Mesothelial cell of epicardium (in vitro differentiated cells): ENCODE data around the gene STRADA. TPM values are rescaled to one million over a fixed set of nuclear protein-coding genes. Genes with fewer than 3 reads are reported as not detected.
A peak's percentile ranks its signal among the peaks of the same experiment; 100 is the strongest.

ENCODE experiments used
- DNase-seq, 2 experiments: peaks; one replicate each; pipeline ENCODE4 v3.0.0; 2021; ENCODE audit warnings: low spot score in 2 of 2; ENCODE audit not compliant: unreplicated experiment in 2 of 2
- H3K27ac Mint-ChIP-seq: 2 replicates; pipeline ENCODE4 v1.8.0; 2021; ENCODE audit warnings: mixed read lengths
- H3K27me3 Mint-ChIP-seq: 2 replicates; pipeline ENCODE4 v1.8.0; 2021; ENCODE audit warnings: low read depth, mixed read lengths
- H3K36me3 Mint-ChIP-seq: 2 replicates; pipeline ENCODE4 v1.8.0; 2021; ENCODE audit warnings: mixed read lengths
- H3K4me1 Mint-ChIP-seq: 2 replicates; pipeline ENCODE4 v1.8.0; 2021; ENCODE audit warnings: mixed read lengths
- H3K4me3 Mint-ChIP-seq: 2 replicates; pipeline ENCODE4 v1.8.0; 2021; ENCODE audit warnings: mild to moderate bottlenecking, moderate library complexity, mixed read lengths
- H3K9me3 Mint-ChIP-seq: 2 replicates; pipeline ENCODE4 v1.8.0; 2021; ENCODE audit warnings: mixed read lengths
- total RNA-seq: library from RNA; stranded (reverse); gene quantifications from 3 replicates; pipeline ENCODE4 v1.2.1, GENCODE V29; 2021
- TF ChIP-seq, protein P1 (sequence below): fragments of 200-600 bp; sonication (generic); IDR thresholded peaks from one replicate; pipeline ENCODE4 v1.5.0; 2021; ENCODE audit warnings: antibody characterized with exemption; ENCODE audit not compliant: unreplicated experiment

The STRADA gene
- total RNA-seq, 1 donor from 2014 or later, result 62.9 TPM

- Mint-ChIP-seq H3K4me3 (peak within 1 kb of the TSS; percentile 70), H3K4me1 (peaks cover 22% of the 10 kb centered on the region), H3K27me3 (no peaks in the 10 kb centered on the region), H3K27ac (peak within 1 kb of the TSS; percentile 72), H3K36me3 (peaks cover 4% of the 10 kb centered on the region), H3K9me3 (no peaks in the 10 kb centered on the region)
- peak; percentile 51 to 71 for DNase-seq
- TF ChIP-seq, protein P1, sequence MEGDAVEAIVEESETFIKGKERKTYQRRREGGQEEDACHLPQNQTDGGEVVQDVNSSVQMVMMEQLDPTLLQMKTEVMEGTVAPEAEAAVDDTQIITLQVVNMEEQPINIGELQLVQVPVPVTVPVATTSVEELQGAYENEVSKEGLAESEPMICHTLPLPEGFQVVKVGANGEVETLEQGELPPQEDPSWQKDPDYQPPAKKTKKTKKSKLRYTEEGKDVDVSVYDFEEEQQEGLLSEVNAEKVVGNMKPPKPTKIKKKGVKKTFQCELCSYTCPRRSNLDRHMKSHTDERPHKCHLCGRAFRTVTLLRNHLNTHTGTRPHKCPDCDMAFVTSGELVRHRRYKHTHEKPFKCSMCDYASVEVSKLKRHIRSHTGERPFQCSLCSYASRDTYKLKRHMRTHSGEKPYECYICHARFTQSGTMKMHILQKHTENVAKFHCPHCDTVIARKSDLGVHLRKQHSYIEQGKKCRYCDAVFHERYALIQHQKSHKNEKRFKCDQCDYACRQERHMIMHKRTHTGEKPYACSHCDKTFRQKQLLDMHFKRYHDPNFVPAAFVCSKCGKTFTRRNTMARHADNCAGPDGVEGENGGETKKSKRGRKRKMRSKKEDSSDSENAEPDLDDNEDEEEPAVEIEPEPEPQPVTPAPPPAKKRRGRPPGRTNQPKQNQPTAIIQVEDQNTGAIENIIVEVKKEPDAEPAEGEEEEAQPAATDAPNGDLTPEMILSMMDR, result no peak
Measured at GRCh38 chr17:63699638-63700527, 41.7 kb downstream of the STRADA start, which contains the start of gene LIMD2. LIMD2 (minus strand) TSS chr17:63700125; CDS start chr17:63699298, 827 bp downstream.

DNA sequence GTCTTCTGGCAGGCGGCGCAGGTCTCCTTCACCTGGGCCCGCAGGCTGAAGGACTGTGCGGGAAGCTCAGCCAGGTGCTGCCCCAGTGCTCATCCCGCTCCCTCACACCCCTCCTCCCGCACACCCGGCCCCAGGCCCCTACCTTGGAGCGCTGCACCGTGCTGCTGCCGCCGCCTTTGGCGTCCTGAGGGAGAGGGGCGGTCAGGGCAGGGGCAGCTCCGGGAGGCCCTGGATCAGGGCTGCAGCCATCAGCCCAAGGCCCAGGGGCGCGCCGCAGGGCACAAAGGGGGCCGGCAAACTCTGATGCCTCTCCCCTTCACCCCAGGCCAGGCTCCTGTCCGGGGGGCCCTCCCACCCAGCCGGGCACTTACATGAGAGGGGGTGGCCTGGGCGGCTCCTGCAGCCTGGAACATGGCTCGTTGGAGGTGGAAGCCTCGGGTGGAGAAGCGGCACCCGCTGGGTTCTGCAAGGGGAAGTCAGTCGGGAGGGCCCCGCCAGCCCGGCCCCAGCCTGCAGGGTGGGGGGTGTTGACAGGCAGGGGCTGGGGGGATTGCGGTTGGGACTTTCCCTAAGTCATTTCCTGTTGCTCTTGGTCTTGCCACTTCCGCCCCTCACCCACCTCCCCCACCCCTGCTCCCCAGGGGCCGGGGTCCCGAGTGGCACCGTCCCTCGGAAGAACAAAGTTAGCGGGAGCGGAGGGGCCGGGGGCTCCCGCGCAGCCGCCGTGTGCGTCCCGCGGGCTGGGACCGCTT, 42.5 kb downstream of the STRADA start:
- H3K4me3 Mint-ChIP-seq, result peak overlapping the region; percentile 70
- TF ChIP-seq, protein P1, result no peak
- H3K27me3 Mint-ChIP-seq, result no peaks in the 10 kb centered on the region
- no peaks in the 10 kb centered on the region for H3K9me3 Mint-ChIP-seq
- peak in 1 of 2 experiments; percentile 59 for DNase-seq
- H3K36me3 Mint-ChIP-seq, result peaks cover 4% of the 10 kb centered on the region
- no peak overlapping the region for H3K27ac Mint-ChIP-seq
- H3K4me1 Mint-ChIP-seq, result peaks cover 22% of the 10 kb centered on the region

DNA sequence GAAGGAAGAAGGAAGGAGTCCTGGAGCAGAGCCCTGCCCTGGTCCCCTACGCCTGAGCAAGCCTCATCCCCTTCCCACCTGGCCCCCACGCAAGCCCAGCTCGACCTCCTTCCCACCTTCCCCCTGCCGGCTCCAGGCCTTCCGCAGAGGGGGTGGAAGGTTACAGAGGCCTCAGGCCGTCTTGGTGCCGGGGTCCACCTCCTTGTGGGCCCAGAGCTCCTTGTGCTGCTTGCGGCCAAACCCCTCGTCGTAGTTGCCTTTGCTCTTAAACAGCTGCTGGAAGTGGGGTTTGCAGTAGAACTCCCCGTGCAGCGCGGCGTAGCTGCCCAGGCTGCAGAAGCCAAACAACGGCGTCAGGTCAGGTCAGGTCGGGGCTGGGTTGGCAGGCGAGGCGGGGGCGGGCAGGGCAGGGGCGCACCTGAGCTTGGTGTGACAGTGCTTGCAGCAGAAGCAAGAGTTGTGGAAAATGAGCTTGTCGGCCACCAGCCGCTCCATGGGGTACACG, 43.2 kb downstream of the STRADA start:
- Mint-ChIP-seq H3K27me3 (no peaks in the 10 kb centered on the region), H3K36me3 (peaks cover under 1% of the 10 kb centered on the region), H3K9me3 (no peaks in the 10 kb centered on the region), H3K4me1 (peaks cover 18% of the 10 kb centered on the region), H3K27ac (peak overlapping the region; percentile 59), H3K4me3 (peak overlapping the region; percentile 70)
- DNase-seq, result no peak
- TF ChIP-seq, protein P1, result no peak

DNA sequence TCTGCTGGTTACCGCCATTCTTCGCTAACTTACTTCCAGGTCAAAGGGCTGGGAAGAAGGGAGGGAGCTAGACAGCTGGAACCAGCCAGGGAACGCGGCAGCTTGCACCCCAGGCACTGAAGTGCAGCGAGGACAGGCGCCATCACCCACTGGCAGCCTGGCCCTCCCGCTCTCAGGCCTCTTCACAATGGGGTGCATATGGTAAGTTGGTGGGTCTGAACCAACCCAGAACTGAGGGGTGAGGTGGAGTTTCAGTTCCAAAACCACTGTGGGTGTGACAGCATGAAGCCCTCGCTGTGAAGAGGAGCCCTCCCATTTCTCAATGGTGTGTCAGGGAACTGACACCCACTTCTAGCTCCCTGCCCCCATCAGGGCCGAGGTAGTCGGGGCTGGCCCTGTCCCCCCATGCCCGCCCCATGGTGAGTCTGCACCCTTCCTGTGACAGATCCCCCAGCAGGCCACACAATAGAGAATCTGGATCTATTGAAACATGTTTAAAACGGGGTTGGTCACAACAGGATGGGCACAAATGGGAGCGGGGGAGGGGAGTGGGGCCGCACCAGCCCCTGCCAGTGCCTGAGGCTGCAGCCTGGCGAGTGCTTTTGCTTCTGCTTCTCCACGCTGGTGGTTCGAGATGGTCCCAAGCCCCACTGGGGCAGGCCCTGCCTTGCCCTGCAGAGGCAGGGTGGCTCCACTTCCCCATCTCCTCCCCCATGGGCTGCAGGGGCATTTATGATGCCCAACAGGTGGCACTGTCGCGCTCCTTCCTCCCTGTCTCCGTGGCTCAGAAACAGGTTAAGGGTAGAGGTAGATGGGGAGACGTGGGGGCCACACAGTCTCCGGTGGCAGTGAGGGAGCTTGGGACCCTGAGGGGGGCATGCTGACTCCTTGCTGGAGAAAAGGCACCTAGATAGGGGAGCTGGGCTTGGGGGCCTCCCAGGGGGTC, 44.0 kb downstream of the STRADA start:
- H3K27me3 Mint-ChIP-seq, result no peaks in the 10 kb centered on the region
- H3K27ac Mint-ChIP-seq, result no peak overlapping the region
- no peak for DNase-seq

More for the DNA sequence above, 44.0 kb downstream of the STRADA start:
- H3K4me1 Mint-ChIP-seq, result peaks cover 14% of the 10 kb centered on the region
- no peaks in the 10 kb centered on the region for H3K9me3 Mint-ChIP-seq
- TF ChIP-seq, protein P1, result no peak
- peak overlapping the region; percentile 33 for H3K4me3 Mint-ChIP-seq
- no peaks in the 10 kb centered on the region for H3K36me3 Mint-ChIP-seq
